Measurements from ENCODE around the gene WNT5B.
"Not testable (repeated sequence)": the region's sequence is repeated elsewhere in the genome, so short reads cannot be mapped to it uniquely, and the experiment has no call there.

The WNT5B gene

GRCh38 chr12:1692895-1693610 is 64.0 kb downstream of the WNT5B start:
- no peak for DNase-seq

- DNase-seq, result not testable (repeated sequence)
Observed at GRCh38 chr12:1695097-1695496, 66.1 kb downstream of the WNT5B start.

GRCh38 chr12:1695886-1696670 is 67.0 kb downstream of the WNT5B start:
- no peak for DNase-seq

GRCh38 chr12:1696800-1697199 is 67.8 kb downstream of the WNT5B start:
- no peak for DNase-seq
